HG03457 (cell line): Measurements from ENCODE around the gene PRPS1L1.

Source experiments
- ATAC-seq: cut with Tn5 transposase; IDR thresholded peaks from one replicate; pipeline ENCODE4 v1.9.1; 2021; ENCODE audit warnings: moderate number of reproducible peaks; ENCODE audit not compliant: unreplicated experiment

PRPS1L1 gene

DNA sequence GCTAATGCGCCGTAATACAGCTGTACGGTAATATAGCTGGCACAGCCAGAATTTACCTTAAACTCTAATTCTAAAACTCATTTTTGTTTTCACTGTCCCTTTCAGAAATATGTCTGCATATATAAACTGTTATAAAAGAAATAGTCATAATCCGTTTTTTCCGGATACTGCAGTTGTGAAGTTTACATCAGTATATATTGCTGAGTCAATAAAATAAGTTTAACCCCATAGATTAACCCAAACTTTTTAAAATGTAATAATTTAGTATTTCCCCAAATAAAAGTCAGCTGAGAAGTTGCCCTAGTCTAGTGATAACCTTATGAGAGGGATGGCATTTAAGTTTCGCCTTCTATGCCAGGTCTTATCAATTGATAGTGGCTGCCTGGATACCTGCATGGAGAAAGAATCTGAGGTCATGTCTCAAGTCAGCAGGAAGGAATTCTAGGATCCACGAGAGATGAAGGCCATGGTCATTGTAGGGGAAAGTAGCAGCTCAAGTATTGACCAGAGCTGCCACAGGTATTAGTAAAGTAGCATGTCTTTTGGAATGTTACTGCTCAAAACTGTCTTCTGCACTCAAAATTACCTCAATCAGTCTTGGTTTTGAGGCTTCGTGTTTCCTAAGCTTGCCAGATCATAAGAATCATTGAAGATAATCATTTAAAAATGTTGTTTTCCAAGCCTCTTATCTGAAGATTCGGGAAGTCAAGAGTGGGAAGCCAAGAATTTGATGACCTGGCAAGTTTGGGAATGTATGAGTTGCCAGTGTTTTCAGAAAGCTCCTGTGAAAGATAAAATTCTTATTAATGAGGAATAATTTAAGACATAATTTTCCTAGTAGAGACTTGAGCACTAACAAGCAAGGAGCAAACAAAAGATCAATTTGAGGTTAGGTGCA, 10.8 kb downstream of the PRPS1L1 start:
- no peak for ATAC-seq

DNA sequence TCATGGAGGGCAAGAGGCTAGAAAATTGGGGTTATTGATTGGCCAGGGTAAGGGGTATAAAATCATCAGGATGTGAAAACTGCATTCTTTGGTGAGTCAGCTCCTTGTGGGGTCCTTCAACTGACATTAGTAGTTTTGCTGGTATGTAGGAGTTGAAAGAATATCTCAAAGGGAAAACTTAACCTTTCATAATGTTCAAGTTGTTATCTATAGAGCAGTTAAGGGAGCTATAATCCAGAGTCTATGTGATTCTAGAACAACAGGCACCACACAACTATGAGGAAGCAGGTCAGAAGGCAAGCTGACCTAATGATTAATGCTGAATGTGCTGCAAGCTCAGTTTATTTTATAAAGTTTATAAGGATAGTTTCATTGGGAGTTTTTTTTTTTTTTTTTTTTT, 13.7 kb downstream of the PRPS1L1 start:
- ATAC-seq, result no peak

GRCh38 chr7:18004372-18004771, 23.3 kb downstream of the PRPS1L1 start:
- ATAC-seq, result no peak

- ATAC-seq, result no peak
Measured at GRCh38 chr7:18003286-18003994, 24.2 kb downstream of the PRPS1L1 start.

- no peak for ATAC-seq
Measured at GRCh38 chr7:17998692-17999091, 29.0 kb downstream of the PRPS1L1 start.

DNA sequence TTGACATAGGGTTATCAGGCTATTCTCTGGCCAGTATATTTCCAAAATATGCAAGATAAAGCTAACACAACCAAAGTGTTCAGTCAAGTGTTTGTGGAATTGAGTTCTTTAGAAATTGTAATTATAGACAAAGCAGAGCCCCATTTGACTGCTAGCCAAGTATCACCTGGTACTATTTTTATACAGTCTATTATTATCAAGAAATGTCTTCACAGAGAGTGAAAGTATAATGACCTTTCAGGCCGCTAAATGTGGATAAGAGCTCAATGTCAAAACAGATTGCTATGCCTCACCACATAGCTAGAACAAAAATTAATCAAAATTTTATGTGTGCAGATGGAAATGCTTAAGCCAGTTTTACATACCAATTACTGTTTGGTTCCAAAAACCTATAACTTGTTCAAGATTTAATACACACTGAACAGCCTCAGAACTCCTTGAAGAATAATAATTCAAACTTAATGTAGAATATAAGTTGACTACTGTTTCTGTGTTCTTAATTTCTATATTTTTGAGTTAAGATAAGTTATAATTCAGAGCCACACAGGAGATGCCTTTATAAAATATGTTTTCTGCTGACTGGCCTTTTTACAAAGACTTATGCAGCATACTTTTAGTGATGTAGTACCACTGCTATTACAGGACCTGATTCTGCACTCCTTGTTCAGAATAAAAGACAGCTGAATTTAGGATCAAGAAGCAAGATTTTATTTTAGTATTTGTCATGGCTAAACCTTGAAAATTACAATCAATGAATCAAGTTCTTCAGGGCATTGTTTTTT, 31.0 kb downstream of the PRPS1L1 start:
- ATAC-seq, result no peak

GRCh38 chr7:17996040-17996439, 31.6 kb downstream of the PRPS1L1 start:
- no peak for ATAC-seq

DNA sequence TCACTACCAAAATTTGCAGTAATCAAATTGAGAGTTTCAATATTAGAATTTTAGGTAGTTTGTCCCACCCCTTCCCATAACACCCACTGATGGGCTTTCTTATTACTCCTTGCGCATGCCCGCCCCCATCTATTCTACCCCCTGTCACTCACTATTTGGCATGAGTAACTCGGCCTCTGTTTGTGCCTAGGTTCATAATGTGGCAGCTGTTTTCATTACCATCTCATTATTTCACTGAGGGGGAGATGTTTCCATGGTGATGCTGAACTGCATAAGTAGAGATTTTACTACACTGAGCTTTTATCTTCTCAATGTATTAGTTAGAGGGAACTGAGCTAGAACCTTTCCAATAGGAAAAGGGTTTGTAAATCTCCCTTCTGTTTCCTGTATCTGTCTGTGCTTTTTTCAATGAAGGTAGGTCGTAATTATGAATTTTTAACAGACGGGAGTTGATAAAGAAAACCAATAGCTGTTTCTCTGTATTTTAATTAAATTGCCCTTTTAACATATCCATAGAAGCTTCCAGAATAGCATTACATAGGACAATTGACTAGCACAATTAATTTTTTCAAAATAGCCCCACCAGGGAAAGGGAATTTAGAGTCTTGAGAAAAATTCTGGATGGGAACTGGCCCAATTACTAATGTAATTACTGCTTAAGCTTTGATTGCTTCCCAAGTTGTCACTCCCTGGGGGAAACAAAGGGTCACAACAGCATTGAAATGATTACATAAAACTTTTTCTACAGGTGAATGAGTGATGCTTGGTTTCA, 33.4 kb downstream of the PRPS1L1 start:
- ATAC-seq, result no peak

DNA sequence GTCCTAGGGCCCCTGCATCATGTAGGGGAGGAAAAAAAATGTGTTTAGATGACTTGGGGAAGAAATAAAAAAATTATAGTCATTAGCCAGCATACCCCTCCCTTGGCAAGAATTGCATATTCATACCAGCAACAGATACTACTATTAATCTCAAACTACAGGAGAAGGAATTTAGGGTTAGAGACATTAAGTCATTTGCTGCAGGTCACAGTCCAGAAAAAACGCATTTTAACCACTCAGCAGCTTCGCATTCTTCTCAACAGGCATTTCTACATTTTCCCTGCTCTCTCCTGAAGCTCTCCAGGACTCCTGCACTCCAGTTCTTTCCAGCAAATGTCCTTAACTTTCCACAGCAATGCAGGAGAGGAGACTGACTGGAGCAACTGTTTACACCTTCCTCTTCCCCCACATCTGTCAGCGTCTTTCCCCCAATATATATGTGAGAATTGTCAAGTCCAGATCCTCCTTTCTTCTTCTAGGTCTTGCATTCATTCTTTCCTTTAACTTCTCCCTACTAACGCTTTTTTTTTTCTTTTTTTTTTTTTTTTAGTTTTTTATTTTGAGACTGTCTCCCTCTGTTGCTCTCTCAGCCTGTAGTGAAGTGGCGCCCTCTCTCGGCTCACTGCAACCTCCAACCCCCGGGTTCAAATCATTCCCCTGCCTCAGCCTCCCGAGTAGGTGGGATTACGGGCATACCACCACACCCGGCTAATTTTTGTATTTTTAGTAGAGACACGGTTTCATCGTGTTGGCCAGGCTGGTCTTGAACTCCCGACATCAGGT, 35.6 kb downstream of the PRPS1L1 start:
- ATAC-seq, result no peak

DNA sequence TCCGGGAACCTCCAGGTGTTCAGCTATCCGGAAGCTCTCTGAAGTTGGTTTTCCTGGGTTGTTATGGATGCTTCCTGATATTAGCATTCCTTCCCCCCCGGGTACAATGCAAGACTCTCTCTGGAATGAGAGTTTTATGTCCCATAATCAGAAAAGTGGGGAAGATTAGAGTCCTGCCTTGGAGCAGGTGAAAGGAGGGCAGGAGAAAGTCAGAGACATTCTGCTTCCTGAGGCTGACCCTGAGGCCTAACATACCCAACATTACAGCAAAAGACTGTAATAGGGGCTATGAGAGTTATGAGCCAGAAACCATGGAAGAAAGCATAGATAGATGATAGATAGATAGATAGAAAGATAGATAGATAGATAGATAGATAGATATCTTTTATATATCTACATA, 36.9 kb downstream of the PRPS1L1 start:
- ATAC-seq, result no peak

DNA sequence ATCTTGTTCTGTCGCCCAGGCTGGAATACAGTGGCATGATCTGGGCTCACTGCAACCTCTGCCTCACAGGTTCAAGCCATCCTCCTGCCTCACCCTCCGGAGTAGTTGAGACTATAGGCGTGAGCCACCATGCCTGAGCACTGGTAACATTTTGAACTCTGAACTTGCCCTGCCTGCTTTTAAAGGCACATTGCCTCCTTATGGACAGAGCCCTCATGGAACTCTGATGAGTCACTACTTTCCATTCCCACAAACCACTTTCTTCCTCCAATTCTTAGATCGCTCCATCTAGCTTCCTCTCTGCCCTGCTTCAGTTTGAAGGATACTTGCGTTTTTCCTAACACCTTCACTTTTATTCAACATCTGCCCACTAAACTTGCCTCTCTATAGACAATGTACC, 38.1 kb downstream of the PRPS1L1 start:
- ATAC-seq, result no peak

DNA sequence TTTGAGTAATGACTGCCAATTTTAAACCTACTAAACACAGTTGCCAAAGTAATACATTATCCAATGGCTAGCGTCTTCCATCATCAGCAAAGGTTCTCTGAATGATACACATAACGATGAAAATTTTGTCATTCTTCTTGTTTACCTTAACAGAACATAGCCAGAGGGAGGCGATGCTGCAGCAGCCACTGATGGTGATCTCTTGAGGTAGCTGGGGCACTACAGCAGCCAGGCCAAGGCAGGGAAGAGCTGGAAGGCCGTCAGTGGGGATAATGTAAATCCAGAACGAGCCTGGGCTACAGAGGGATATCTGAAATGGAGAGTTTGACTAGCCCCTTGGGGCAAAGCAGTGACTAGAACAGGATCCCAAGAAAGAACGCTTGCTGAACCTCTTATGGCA, 38.8 kb downstream of the PRPS1L1 start:
- no peak for ATAC-seq

GRCh38 chr7:17988141-17988540, 39.5 kb downstream of the PRPS1L1 start:
- ATAC-seq, result no peak

DNA sequence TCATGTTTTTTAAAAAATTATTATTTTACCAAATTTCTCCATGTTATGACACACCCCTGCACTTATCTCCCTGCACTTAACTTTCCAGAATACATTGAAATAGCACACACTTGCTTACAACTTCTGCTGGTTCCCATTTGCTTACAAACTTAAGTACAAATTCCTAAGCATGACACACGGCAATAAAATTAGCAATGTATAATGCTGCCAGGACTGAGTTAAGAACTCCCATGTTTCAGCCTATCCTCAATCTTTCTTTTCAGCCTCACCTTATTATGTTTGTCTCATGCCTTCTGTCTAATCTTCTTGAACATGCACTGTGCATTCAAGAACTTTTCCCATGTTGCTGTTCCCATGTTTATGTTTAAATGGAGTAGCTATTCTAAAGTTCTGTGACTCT, 40.8 kb downstream of the PRPS1L1 start:
- ATAC-seq, result no peak

GRCh38 chr7:17985473-17986239, 42.0 kb downstream of the PRPS1L1 start:
- no peak for ATAC-seq

DNA sequence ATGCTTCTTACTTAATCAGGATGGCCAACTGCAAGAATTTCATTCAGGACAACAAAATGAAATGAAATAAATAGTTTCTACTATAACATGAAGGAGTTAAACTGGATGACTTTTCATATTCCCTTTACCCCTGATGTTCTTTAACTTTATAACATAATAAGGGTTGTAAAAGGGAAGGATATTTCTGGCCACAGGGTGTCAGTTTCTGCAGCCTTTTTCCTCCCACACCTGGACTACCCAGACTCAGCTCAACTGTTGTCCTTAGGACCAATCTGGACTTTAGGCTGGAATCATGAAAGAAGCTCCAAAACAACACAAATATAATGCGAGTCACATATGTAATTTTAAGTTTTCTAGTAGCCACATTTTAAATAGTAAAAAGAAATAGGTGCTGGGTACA, 43.4 kb downstream of the PRPS1L1 start:
- ATAC-seq, result no peak

GRCh38 chr7:17983221-17984062, 44.2 kb downstream of the PRPS1L1 start:
- ATAC-seq, result no peak

GRCh38 chr7:17976952-17977351, 50.7 kb downstream of the PRPS1L1 start:
- no peak for ATAC-seq
